ENCODE measurements around the gene CASTOR1.

DNA sequence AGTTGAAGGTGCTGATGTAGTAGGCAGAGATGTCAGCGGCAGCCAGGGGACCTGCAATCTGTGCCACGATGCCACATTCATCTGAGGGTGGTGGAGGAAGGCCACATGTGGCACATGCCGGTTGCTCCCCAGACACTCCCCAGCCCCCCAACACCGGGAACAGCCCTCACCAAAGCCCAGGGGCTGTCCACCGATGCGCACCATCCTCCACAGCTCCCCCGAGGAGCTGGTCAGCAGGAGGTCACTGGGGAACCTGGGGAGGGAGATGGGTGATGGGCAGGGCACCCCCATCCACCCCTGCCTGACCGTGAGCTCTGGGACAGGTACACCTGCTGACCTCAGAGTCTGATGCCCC is 3.5 kb downstream of the CASTOR1 start:
- TF ChIP-seq, protein P1, sequence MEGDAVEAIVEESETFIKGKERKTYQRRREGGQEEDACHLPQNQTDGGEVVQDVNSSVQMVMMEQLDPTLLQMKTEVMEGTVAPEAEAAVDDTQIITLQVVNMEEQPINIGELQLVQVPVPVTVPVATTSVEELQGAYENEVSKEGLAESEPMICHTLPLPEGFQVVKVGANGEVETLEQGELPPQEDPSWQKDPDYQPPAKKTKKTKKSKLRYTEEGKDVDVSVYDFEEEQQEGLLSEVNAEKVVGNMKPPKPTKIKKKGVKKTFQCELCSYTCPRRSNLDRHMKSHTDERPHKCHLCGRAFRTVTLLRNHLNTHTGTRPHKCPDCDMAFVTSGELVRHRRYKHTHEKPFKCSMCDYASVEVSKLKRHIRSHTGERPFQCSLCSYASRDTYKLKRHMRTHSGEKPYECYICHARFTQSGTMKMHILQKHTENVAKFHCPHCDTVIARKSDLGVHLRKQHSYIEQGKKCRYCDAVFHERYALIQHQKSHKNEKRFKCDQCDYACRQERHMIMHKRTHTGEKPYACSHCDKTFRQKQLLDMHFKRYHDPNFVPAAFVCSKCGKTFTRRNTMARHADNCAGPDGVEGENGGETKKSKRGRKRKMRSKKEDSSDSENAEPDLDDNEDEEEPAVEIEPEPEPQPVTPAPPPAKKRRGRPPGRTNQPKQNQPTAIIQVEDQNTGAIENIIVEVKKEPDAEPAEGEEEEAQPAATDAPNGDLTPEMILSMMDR (IDR thresholded peaks at IDR 0.05) = no peak
- TF ChIP-seq POLR2A (IDR thresholded peaks at IDR 0.05) (no peak), POLR2AphosphoS5 (IDR thresholded peaks at IDR 0.05) (no peak)
